Subcutaneous adipose tissue (tissue), 4 donors: ENCODE measurements around the gene AP1M2. TPM values are rescaled to one million over a fixed set of nuclear protein-coding genes. Genes with fewer than 3 reads are reported as not detected.

Experiments used
- total RNA-seq, 4 donors: library from RNA; depleted of rRNA; stranded (reverse); fragments of >200 nt; gene quantifications; one replicate each; pipeline ENCODE4 v1.1.0, GENCODE V29; 2016
- TF ChIP-seq, protein P1 (sequence below): fragments of 450-650 bp; IDR thresholded peaks from one replicate; pipeline ENCODE4 v1.5.1; 2016; ENCODE audit warnings: low read depth, mild to moderate bottlenecking, control low read depth, antibody characterized with exemption, moderate library complexity

Gene AP1M2
- total RNA-seq, 4 donors from 2014 or later: 0.51 TPM; not detected in 3

DNA sequence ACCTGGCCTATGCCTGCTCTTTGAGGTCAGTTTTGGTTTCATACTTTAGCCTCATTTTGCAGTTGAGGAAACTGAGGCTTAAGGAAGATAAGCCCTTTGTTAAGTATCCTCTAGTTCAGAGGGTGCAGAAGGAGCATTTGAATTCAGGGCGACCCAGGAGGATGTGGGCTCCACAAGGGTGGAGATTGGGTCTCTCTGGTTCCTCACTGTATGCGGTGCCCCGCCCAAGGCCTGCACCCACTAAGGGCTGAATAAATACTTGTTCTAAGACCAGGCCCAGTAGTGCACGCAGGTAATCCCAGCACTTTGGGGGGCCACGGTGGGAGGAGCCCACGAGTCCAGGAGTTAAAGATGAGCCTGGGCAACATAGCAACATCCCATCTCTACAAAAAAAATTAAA, 37.5 kb upstream of the AP1M2 start:
- TF ChIP-seq, protein P1, sequence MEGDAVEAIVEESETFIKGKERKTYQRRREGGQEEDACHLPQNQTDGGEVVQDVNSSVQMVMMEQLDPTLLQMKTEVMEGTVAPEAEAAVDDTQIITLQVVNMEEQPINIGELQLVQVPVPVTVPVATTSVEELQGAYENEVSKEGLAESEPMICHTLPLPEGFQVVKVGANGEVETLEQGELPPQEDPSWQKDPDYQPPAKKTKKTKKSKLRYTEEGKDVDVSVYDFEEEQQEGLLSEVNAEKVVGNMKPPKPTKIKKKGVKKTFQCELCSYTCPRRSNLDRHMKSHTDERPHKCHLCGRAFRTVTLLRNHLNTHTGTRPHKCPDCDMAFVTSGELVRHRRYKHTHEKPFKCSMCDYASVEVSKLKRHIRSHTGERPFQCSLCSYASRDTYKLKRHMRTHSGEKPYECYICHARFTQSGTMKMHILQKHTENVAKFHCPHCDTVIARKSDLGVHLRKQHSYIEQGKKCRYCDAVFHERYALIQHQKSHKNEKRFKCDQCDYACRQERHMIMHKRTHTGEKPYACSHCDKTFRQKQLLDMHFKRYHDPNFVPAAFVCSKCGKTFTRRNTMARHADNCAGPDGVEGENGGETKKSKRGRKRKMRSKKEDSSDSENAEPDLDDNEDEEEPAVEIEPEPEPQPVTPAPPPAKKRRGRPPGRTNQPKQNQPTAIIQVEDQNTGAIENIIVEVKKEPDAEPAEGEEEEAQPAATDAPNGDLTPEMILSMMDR: no peak

DNA sequence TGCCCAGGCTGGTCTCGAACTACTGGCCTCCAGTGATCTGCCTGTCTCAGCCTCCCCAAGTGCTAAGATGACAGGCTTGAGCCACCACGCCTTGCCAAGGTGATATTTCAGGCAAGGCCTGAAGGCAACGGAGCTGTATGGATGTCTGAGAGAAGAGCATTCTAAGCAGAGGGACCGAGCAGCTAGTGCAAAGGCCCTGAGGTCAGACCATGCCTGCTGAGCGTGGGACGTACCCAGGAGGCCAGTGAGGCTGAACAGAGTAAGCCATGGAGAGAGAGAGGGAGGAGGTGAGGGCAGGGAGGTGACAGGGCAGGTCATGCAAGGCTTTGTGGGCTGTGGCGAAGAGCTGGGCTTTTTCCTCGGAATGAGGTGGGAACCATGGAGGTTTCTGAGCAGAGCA, 34.9 kb upstream of the AP1M2 start:
- TF ChIP-seq, protein P1: no peak

DNA sequence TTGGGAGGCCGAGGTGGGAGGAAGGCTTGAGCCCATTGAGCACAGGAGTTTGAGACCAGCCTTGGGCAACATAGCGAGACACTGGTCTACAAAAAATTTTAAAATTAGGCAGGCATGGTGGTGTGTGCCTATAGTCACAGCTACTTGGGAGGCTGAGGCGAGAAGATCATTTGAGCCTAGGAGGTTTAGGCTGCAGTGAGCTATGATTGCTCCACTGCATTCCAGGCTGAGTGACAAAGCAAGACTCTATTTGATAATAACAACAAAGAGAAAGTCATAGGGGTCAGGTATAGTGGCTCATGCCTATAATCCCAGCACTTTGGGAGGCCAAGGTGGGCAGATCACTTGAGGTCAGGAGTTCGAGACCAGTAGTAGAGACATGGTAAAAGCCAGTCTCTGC, 33.7 kb upstream of the AP1M2 start:
- TF ChIP-seq, protein P1: no peak

DNA sequence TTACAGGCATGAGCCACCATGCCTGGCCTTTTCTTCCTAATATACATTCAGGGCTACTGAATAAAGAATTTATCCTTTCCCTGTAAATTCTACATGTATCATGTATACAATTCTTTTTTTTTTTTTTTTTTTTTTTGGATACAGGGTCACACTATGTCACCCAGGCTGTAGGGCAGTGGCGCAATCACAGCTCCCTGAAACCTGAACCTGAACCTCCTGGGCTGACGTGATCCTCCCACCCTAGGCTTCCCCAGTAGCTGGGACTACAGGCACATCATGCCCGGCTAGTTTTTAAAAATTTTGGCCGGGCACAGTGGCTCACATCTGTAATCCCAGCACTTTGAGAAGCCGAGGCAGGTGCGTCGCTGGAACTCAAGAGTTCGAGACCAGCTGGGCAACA, 31.7 kb upstream of the AP1M2 start:
- TF ChIP-seq, protein P1: no peak

DNA sequence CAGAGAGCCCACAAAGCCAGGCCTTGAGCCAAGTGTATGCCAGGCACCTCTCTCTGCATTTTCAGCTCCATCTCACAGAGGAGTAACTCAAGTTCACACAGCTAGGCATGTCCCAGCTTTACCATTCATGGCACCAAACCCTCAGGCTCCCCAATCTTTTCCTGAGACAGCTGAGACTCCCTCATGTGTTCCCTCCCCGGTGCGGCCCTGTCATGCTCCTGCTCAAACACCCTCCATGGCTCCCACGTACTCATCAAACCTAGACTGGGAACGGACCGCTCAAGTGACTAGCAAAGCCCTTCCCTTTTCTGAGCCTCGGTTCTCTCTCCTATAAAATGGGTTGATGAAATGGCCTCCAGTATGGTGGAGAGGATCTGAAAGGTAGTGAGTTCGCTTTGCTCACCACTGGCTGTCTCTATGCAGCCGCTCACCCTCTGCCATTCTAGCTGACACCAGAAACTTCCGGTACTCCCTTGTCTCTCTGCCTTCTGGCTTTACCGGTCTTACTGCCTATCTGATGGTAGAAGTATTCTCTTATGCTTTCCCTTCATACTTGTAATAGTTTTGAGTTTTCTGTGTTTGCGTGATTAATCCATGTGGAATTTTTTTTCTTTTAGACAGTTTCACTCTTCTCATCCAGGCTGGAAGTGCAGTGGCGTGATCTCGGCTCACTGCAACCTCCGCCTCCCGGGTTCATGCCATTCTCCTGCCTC, 30.5 kb upstream of the AP1M2 start:
- TF ChIP-seq, protein P1: no peak

DNA sequence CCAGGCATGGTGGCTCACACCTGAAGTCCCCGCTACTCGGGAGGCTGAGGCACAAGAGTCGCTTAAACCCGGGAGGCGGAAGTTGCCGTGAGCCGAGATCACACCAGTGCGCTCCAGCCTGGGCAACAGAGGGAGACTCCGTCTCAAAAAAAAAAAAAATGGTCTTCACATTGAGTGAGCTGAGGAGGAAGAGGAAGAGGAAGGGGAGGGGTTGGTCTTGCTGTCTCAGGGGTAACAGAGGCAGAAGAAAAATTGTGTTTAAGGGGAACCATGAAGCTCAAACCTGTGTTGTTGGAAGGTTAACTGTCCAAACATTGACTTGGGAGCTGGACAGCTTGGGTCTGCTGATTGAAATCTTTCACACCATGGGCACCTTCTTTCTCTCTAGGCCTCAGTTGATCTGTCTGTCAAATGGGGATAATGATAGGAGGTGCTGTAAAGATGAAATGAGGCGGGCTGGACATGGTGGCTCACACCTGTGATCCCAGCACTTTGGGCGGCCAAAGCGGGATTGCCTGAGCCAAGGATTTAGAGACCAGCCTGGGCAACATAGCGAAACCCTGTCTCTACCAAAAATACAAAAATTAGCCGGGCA, 28.4 kb upstream of the AP1M2 start:
- TF ChIP-seq, protein P1: no peak

DNA sequence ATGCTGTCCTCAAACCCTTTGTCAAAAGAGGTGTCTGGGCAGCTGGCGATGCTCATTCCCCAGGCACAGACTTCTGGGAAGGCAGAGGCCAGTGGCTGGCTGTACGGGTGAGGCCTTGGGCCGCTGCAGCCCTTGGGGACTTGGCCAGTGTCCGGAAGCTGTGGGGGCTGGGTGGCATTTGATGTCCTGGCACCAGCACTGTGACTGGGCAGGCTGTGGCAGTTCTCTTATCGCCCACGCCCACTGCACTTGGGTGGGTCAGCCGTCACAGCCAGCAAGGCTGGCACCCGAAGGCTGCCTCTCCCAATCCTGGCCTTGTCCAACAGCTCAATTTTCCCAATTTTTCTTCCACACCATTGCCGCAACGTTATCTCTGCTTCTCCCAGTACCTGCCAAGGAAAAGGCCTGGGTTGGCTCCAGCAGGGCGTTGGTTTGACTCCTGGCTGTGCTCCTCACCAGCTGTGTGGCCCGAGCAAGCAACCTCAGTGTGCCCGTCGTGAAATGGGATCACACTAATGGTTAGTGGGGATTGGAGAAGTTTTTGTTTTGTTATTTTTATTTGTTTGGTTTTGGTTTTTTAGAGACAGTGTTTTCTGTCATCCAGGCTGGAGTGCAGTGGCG, 25.5 kb upstream of the AP1M2 start:
- TF ChIP-seq, protein P1: no peak
